ENCODE results near the gene POLE2. TPM values are rescaled to one million over a fixed set of nuclear protein-coding genes. Genes with fewer than 3 reads are reported as not detected.
A peak's percentile ranks its signal among the peaks of the same experiment; 100 is the strongest.

POLE2 gene
- total and polyA plus RNA-seq, 2 of the 13 experiments (the other 11 are each of a cell fraction or from before 2014, with no cell fraction given) = 16.6 to 37.0 TPM

GRCh38 chr14:49598485-49599300 lies 89.3 kb downstream of the POLE2 start, which contains the start of gene LRR1 (continued):
- TF ChIP-seq ZBED4 (CRISPR knock-in tag; IDR thresholded peaks at IDR 0.05; ENCODE audit: borderline replicate concordance) (0 out of 2 replicates have a peak, but pooled peaks have one; percentile 31), CREB1 (IDR thresholded peaks at IDR 0.05) (peak; percentile 35; the same call in 1 of the 2 replicates), CREB1 (CRISPR knock-in tag; IDR thresholded peaks at IDR 0.05) (no peak), CREB3 (CRISPR knock-in tag; IDR thresholded peaks at IDR 0.05) (no peak), PLSCR1 (CRISPR knock-in tag; IDR thresholded peaks at IDR 0.05; ENCODE audit: borderline replicate concordance) (no peak), YEATS4 (CRISPR knock-in tag; IDR thresholded peaks at IDR 0.05; ENCODE audit: borderline replicate concordance) (peak; percentile 89; the same call in 1 of the 2 replicates), ARNT2 (CRISPR knock-in tag; IDR thresholded peaks at IDR 0.05; ENCODE audit: low read depth) (peak; percentile 61; the same call in 1 of the 2 replicates), DNMT3B (CRISPR knock-in tag; conservative IDR thresholded peaks at IDR 0.05) (no peak), CBX2 (IDR thresholded peaks at IDR 0.05; ENCODE audit: low read depth, low read length) (no peak), CBX2 (CRISPR knock-in tag; IDR thresholded peaks at IDR 0.05; ENCODE audit: low read depth) (no peak), NR1H2 (CRISPR knock-in tag; IDR thresholded peaks at IDR 0.05; ENCODE audit: borderline replicate concordance, low read depth) (no peak), RFX3 (CRISPR knock-in tag; IDR thresholded peaks at IDR 0.05) (no peak), WIZ (CRISPR knock-in tag; IDR thresholded peaks at IDR 0.05) (no peak; the same call in 1 of the 2 replicates), HINFP (CRISPR knock-in tag; IDR thresholded peaks at IDR 0.05; ENCODE audit: low read depth) (peak; percentile 95; the same call in 1 of the 2 replicates), HIC2 (CRISPR knock-in tag; IDR thresholded peaks at IDR 0.05; ENCODE audit: low read depth) (peak; percentile 44), EHMT2 (IDR thresholded peaks at IDR 0.05; ENCODE audit: borderline replicate concordance, low read depth, low read length) (no peak), HDAC1 (CRISPR knock-in tag; IDR thresholded peaks at IDR 0.05) (peak; percentile 97)
